Measurements from ENCODE around the gene SLC25A12.

GRCh38 chr2:171778515-171778914 lies 115.5 kb downstream of the SLC25A12 start:
- TF ChIP-seq PKNOX1 (IDR thresholded peaks at IDR 0.05) (no peak), FOXA1 (IDR thresholded peaks at IDR 0.05) (no peak), FOXK2 (IDR thresholded peaks at IDR 0.05) (no peak), HDGF (IDR thresholded peaks at IDR 0.05; ENCODE audit: borderline replicate concordance) (no peak)

Data from HEK293T (cell line).